HepG2 (cell line): Measurements from ENCODE around the gene DGAT2. TPM values are rescaled to one million over a fixed set of nuclear protein-coding genes. Genes with fewer than 3 reads are reported as not detected.
A peak's percentile ranks its signal among the peaks of the same experiment; 100 is the strongest.

ENCODE experiments used
- CCDC6 ChIP-seq: sonication (generic); formaldehyde crosslinking; IDR thresholded peaks from 2 replicates; pipeline ENCODE4 v1.8.1; 2022; ENCODE audit warnings: mild to moderate bottlenecking, missing genetic modification reagents, moderate library complexity
- CREB1 ChIP-seq, 2 experiments: fragments of 450-650 bp in 1 of 2; IDR thresholded peaks; 2 replicates each; pipeline ENCODE4 v1.6.1; 2016 to 2017; ENCODE audit warnings: control low read depth in 1 of 2, mild to moderate bottlenecking in 1 of 2, missing compliant biosample characterization in 1 of 2, missing genetic modification characterization in 1 of 2
- DNMT1 ChIP-seq: sonication (generic); formaldehyde crosslinking; IDR thresholded peaks from 2 replicates; pipeline ENCODE4 v1.5.1; 2020; ENCODE audit warnings: mild to moderate bottlenecking, missing genetic modification reagents
- GTF3A ChIP-seq: sonication (generic); formaldehyde crosslinking; conservative IDR thresholded peaks from 2 replicates; pipeline ENCODE4 v1.4.0; 2020; ENCODE audit warnings: mild to moderate bottlenecking, missing genetic modification reagents
- KLF12 ChIP-seq: sonication (generic); formaldehyde crosslinking; IDR thresholded peaks from 2 replicates; pipeline ENCODE4 v1.4.0; 2020; ENCODE audit warnings: missing genetic modification reagents, borderline replicate concordance
- KLF6 ChIP-seq: IDR thresholded peaks from 2 replicates; pipeline ENCODE4 v1.8.0; 2016; ENCODE audit warnings: missing biosample characterization, missing genetic modification reagents
- NAIF1 ChIP-seq: sonication (generic); formaldehyde crosslinking; IDR thresholded peaks from 2 replicates; pipeline ENCODE4 v1.5.0; 2020; ENCODE audit warnings: mild to moderate bottlenecking, missing genetic modification reagents, borderline replicate concordance
- NR2C2 ChIP-seq: sonication (generic); formaldehyde crosslinking; IDR thresholded peaks from 2 replicates; pipeline ENCODE4 v1.4.0; 2020; ENCODE audit warnings: missing genetic modification reagents, mild to moderate bottlenecking, moderate library complexity, borderline replicate concordance
- SMAD1 ChIP-seq: sonication (generic); formaldehyde crosslinking; IDR thresholded peaks from 2 replicates; pipeline ENCODE4 v1.4.0; 2020; ENCODE audit warnings: missing genetic modification reagents, low read depth, mild to moderate bottlenecking, borderline replicate concordance
- SNAI1 ChIP-seq: sonication (generic); formaldehyde crosslinking; IDR thresholded peaks from 2 replicates; pipeline ENCODE4 v1.5.0; 2020; ENCODE audit warnings: mild to moderate bottlenecking, missing genetic modification reagents, borderline replicate concordance
- SOX5 ChIP-seq: IDR thresholded peaks from 2 replicates; pipeline ENCODE4 v1.6.1; 2016; ENCODE audit warnings: borderline replicate concordance
- TCF7L2 ChIP-seq: IDR thresholded peaks from 2 replicates; pipeline ENCODE4 v1.6.1; 2011; ENCODE audit warnings: mild to moderate bottlenecking, low read depth, low read length, moderate library complexity
- ZBTB38 ChIP-seq: sonication (generic); formaldehyde crosslinking; IDR thresholded peaks from 2 replicates; pipeline ENCODE4 v1.5.1; 2020; ENCODE audit warnings: mild to moderate bottlenecking, missing genetic modification reagents
- ZMYM2 ChIP-seq: sonication (generic); formaldehyde crosslinking; IDR thresholded peaks from 2 replicates; pipeline ENCODE4 v1.8.0; 2022; ENCODE audit warnings: mild to moderate bottlenecking, missing genetic modification reagents
- ZNF383 ChIP-seq: sonication (generic); formaldehyde crosslinking; IDR thresholded peaks from 2 replicates; pipeline ENCODE4 v1.4.0; 2020; ENCODE audit warnings: missing genetic modification reagents, mild to moderate bottlenecking, borderline replicate concordance
- polyA plus RNA-seq, 8 experiments: library from polyadenylated mRNA; depleted of rRNA in 3 of 8; stranded (reverse) in 7 of 8; unstranded in 1 of 8; fragments of >200 nt; fragmentation: Illumina TruSeq in 4 of 8; extraction: Trizol in 4 of 8; gene quantifications; 2 replicates each; pipeline versions ENCODE4 v1.2.1 to v1.2.3, GENCODE V29; 2011 to 2016; ENCODE audit warnings: low read depth in 4 of 8, missing spikeins in 1 of 8, mixed read lengths in 1 of 8; ENCODE audit not compliant: insufficient read depth in 1 of 8
- total RNA-seq, 5 experiments: library from RNA; depleted of rRNA; stranded (reverse); fragments of >200 nt; fragmentation: Illumina TruSeq; extraction: Trizol; gene quantifications; 2 replicates each; pipeline ENCODE4 v1.2.3, GENCODE V29; 2016; ENCODE audit warnings: low read depth in 1 of 5
- TF ChIP-seq, protein P1 (sequence below): sonication (generic); formaldehyde crosslinking; IDR thresholded peaks from 2 replicates; pipeline ENCODE4 v1.4.0; 2020; ENCODE audit warnings: missing genetic modification reagents, mild to moderate bottlenecking, borderline replicate concordance
- TF ChIP-seq, protein P2 (sequence below): sonication (generic); formaldehyde crosslinking; IDR thresholded peaks from 2 replicates; pipeline ENCODE4 v1.8.1; 2023; ENCODE audit warnings: mild to moderate bottlenecking, missing genetic modification reagents
- TF ChIP-seq, protein P3 (sequence below): sonication (generic); formaldehyde crosslinking; IDR thresholded peaks from 2 replicates; pipeline ENCODE4 v1.9.0; 2021; ENCODE audit warnings: missing genetic modification reagents, borderline replicate concordance
- TF ChIP-seq, protein P4 (sequence below): sonication (generic); formaldehyde crosslinking; IDR thresholded peaks from 2 replicates; pipeline ENCODE4 v1.5.1; 2020; ENCODE audit warnings: missing genetic modification reagents, mild to moderate bottlenecking, borderline replicate concordance
- TF ChIP-seq, protein P5 (sequence below): sonication (generic); formaldehyde crosslinking; IDR thresholded peaks from 2 replicates; pipeline ENCODE4 v1.5.0; 2020; ENCODE audit warnings: missing genetic modification reagents

Gene DGAT2
- total and polyA plus RNA-seq, 2 of the 13 experiments (the other 11 are each of a cell fraction or from before 2014, with no cell fraction given), result 39.0 to 65.6 TPM

DNA sequence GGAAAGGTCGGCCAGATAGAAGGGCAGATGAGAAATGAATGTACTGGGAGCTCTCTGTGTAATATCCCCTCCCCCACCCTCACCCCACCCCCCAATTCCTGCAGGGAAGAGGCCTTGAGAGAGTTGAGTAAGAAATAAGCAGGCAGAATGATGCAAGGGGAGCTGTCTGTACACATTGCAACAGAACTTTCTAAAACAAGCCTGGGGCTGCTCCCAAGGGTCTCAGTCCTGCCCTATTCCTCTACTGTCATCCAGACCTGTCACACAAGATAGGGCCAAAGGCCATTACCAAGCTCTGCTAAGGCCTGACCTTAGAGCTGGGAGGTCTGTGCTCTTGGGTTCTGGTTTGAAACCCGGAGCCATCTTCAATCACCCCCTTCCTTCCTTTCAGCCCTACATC, 5.7 kb upstream of the DGAT2 start (continued):
- TF ChIP-seq, protein P1, sequence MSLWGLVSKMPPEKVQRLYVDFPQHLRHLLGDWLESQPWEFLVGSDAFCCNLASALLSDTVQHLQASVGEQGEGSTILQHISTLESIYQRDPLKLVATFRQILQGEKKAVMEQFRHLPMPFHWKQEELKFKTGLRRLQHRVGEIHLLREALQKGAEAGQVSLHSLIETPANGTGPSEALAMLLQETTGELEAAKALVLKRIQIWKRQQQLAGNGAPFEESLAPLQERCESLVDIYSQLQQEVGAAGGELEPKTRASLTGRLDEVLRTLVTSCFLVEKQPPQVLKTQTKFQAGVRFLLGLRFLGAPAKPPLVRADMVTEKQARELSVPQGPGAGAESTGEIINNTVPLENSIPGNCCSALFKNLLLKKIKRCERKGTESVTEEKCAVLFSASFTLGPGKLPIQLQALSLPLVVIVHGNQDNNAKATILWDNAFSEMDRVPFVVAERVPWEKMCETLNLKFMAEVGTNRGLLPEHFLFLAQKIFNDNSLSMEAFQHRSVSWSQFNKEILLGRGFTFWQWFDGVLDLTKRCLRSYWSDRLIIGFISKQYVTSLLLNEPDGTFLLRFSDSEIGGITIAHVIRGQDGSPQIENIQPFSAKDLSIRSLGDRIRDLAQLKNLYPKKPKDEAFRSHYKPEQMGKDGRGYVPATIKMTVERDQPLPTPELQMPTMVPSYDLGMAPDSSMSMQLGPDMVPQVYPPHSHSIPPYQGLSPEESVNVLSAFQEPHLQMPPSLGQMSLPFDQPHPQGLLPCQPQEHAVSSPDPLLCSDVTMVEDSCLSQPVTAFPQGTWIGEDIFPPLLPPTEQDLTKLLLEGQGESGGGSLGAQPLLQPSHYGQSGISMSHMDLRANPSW, result no peak
- TF ChIP-seq, protein P2, sequence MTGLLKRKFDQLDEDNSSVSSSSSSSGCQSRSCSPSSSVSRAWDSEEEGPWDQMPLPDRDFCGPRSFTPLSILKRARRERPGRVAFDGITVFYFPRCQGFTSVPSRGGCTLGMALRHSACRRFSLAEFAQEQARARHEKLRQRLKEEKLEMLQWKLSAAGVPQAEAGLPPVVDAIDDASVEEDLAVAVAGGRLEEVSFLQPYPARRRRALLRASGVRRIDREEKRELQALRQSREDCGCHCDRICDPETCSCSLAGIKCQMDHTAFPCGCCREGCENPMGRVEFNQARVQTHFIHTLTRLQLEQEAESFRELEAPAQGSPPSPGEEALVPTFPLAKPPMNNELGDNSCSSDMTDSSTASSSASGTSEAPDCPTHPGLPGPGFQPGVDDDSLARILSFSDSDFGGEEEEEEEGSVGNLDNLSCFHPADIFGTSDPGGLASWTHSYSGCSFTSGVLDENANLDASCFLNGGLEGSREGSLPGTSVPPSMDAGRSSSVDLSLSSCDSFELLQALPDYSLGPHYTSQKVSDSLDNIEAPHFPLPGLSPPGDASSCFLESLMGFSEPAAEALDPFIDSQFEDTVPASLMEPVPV (CRISPR knock-in tag), result no peak
- TF ChIP-seq NAIF1 (CRISPR knock-in tag) (no peak), SMAD1 (no peak), TCF7L2 (no peak), GTF3A (CRISPR knock-in tag) (no peak), SOX5 (CRISPR knock-in tag) (peak; percentile 66), DNMT1 (CRISPR knock-in tag) (no peak), CCDC6 (CRISPR knock-in tag) (peak; percentile 51; the same call in 1 of the 2 replicates), KLF6 (CRISPR knock-in tag) (0 out of 2 replicates have a peak, but pooled peaks have one; percentile 52), ZBTB38 (CRISPR knock-in tag) (no peak), CREB1 (IDR thresholded peaks at IDR 0.05) (no peak), CREB1 (CRISPR knock-in tag; IDR thresholded peaks at IDR 0.05) (no peak), ZMYM2 (no peak), KLF12 (CRISPR knock-in tag) (no peak), ZNF383 (CRISPR knock-in tag) (no peak), SNAI1 (CRISPR knock-in tag) (no peak), NR2C2 (peak; percentile 73; the same call in 1 of the 2 replicates)
- TF ChIP-seq, protein P3, sequence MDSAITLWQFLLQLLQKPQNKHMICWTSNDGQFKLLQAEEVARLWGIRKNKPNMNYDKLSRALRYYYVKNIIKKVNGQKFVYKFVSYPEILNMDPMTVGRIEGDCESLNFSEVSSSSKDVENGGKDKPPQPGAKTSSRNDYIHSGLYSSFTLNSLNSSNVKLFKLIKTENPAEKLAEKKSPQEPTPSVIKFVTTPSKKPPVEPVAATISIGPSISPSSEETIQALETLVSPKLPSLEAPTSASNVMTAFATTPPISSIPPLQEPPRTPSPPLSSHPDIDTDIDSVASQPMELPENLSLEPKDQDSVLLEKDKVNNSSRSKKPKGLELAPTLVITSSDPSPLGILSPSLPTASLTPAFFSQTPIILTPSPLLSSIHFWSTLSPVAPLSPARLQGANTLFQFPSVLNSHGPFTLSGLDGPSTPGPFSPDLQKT, result no peak
- TF ChIP-seq, protein P4, sequence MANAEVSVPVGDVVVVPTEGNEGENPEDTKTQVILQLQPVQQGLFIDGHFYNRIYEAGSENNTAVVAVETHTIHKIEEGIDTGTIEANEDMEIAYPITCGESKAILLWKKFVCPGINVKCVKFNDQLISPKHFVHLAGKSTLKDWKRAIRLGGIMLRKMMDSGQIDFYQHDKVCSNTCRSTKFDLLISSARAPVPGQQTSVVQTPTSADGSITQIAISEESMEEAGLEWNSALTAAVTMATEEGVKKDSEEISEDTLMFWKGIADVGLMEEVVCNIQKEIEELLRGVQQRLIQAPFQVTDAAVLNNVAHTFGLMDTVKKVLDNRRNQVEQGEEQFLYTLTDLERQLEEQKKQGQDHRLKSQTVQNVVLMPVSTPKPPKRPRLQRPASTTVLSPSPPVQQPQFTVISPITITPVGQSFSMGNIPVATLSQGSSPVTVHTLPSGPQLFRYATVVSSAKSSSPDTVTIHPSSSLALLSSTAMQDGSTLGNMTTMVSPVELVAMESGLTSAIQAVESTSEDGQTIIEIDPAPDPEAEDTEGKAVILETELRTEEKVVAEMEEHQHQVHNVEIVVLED (CRISPR knock-in tag), result no peak; the same call in 1 of the 2 replicates
- TF ChIP-seq, protein P5, sequence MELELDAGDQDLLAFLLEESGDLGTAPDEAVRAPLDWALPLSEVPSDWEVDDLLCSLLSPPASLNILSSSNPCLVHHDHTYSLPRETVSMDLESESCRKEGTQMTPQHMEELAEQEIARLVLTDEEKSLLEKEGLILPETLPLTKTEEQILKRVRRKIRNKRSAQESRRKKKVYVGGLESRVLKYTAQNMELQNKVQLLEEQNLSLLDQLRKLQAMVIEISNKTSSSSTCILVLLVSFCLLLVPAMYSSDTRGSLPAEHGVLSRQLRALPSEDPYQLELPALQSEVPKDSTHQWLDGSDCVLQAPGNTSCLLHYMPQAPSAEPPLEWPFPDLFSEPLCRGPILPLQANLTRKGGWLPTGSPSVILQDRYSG, result no peak
